Ureter (tissue), 1 donor: Measurements from ENCODE around the gene MARF1. TPM values are rescaled to one million over a fixed set of nuclear protein-coding genes. Genes with fewer than 3 reads are reported as not detected.
"Not testable (repeated sequence)": the region's sequence is repeated elsewhere in the genome, so short reads cannot be mapped to it uniquely, and the experiment has no call there.

Source experiments
- DNase-seq: peaks from one replicate; pipeline ENCODE4 v3.0.0-alpha.2; 2020; ENCODE audit warnings: low spot score
- total RNA-seq: library from RNA; stranded (reverse); gene quantifications from one replicate; pipeline ENCODE4 v1.2.4, GENCODE V29; 2023
- donor health status: DM: yes; HTN: yes; CAD: no.

Gene MARF1
- total RNA-seq, 1 donor from 2014 or later, result 98.3 TPM

DNA sequence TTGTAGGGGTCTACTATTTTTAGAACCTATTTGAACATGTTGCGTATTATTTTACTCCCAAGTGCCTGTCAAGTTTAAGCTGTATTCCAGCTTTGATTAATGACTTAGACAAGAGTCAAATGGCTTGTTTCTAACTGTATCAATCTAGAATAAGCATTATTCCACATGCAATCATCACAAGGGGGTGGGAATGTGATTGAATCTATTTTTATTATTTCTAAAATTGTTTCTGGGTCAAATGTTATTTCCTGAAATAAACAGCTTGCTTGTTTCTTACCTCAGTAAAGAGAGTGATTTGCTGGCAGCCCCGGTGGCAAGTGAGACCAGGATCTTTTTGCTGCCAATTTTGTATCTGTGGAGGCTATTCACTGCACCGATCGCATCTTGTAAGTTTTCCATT lies 21.5 kb downstream of the MARF1 start:
- no peak for DNase-seq

DNA sequence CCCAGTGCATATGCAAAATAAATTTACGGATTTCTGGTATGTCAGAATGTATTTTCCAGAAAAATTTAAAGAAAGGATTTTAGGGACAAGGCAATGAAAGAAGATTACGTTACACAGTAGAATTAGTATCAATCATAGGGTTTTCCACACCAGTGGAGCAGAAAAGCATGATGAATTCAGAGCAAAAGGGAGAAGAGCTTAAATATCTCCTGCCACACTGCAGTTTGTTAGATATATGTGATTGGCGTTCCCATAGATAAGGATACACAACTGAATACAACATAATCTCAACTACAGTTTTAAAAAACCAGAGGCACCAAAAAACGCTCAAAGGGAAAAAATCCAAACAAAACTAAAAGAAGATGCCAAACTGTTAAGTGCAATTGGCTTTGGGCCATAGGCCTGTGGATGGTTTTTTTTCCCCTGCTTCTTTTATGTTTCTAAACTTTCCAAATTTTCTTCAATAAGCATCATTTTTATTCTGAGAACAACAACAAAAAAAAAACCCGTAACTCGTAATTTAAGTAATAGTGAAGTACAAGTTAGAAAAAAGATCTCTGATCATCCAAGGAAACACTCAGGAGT lies 22.3 kb downstream of the MARF1 start:
- no peak for DNase-seq

DNA sequence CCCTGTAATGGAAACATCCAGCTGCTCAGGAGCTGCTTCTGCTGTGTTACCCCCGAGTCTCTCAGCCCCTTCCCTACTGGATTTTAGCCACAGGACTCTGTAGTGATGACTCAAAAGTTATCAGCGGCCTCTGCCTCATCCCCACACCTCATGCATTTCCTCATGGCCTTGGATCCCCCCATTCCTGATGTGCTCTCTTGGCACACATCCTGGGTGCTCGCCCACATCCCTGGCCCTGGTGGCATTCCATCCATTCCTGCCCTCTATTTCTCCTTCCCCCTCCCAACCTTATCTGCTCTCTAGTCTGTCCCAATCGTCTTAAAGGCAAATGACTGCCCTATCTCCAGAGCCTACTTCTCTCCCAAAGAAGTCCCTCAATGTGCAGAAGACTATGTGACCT lies 24.6 kb downstream of the MARF1 start:
- no peak for DNase-seq

DNA sequence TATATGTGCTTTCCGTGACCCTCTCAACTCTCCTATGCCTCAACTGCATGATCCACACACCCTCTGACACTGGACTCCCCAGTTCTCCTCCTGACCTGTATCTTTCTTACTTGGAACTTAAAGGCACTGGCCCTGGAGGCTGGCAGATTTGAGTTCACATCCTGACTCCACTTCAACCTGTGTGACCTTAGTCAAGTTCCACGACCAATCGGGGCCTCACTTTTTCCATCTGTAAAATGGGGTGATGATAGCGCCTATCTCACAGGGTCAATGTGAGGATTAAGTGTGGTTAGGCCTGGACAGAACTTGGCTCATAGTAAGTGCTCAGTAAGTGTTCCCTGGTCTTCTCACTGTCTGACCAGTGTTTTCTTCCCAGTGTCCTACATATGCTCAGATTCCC lies 25.1 kb downstream of the MARF1 start:
- DNase-seq, result no peak

DNA sequence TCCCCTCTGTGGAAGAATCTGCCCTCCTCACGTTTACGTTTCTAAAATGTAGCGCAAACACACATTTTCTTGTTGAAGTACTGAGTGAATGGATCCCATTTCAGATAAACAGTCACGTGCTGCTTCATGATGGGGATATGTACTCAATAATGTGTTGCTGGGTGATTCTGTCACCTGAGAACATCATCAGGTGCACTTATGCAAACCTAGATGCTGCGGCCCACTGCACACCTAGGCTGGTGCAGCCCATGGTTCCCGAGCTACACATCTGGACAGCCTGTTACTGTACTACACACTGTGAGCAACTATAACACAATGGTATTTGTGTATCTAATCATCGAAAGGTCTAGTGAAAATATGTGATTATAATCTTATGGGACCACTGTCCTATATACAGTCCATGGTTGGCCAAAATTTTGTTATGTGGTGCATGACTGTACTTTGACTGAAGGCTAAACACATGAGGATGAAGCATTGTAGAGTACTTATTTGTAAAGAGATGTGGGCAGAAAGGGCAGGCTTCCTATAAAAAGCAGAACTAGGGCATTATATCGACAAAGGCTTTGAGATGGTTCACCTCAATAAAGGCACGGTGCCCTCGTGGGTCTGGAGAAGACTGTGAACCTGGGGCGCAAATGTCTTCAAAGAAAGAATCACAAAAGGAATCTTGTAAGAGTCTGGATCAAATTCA lies 26.3 kb downstream of the MARF1 start:
- DNase-seq, result no peak

DNA sequence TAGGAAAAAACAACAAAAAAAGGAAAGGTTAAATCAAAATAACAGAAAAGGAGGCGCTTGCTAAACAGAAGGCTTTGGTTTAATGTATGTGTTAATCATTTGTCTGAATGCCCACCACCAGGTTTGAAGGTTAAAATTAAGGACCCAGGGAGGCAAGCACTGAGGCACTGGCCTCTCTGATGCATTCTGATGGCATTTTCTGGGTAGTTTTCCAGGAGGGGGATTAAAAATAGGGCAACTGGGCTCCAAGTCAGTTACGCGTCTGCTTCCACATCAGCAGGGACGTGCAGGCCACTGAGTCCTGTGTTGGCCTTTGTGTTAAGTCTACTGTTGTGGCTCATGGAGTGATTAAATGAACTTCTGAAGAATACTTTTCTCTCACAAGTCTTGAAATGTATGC lies 26.9 kb downstream of the MARF1 start:
- DNase-seq, result no peak

DNA sequence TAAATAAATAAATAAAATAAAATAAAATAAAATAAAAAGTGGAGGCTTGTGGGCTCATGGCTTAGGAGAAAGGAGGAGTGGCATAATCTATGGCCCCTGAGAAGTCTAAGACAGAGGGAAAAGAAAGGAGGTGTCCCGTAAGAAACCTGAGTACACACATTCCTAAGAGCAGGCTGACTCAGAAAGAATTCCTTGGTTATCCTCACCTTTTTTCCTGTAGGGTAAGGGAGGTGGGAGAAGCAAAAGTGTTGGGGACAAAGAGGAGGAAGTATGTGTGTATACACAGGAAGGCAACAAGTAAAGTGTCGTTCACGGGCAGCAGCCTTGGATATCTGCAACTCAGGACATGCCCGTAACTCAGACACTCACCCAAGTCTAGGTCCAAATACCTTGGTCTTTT lies 29.3 kb downstream of the MARF1 start:
- DNase-seq, result no peak

DNA sequence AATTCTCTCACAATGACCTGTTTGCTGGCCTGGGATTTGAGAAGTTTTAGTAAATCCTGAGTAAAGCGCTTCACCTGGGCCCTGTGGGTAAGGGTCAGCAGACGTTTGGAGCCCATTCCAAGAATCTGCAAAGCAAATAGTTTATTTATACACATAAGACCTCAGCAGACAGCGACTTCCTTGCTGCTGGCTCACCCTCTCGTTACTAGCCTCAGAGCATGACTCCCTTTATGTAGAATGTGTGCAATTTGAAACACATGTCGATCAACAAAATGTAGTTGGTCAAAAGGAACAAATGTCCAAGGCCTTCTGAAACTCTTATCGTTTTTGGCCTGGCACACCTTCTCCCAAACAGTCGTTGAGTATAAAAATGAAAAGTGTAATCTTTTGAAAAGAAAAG lies 31.3 kb downstream of the MARF1 start:
- DNase-seq, result no peak

DNA sequence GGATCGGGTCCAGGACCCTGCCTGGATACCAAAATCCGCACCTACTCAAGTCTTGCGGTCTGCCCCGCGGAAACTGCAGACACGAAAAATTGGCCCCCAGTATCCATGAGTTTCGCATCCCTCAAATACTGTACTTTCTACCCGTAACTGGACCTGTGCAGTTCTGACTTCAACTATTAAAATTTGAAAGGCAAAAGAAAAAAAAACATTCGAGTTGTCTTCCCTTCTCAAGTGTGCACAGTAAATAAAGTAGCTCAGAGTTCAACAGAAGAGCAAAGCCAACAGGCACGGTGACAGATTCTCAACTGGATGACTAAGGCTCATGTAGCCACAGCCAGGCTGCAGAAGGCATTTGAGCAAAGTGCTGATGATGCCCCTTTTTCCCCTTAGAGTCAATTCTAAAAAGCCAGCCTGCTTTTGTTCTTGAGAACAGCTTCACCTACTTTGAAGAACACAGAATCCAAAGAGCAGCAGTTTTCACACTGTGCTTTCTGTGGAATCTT lies 32.5 kb downstream of the MARF1 start:
- no peak for DNase-seq

DNA sequence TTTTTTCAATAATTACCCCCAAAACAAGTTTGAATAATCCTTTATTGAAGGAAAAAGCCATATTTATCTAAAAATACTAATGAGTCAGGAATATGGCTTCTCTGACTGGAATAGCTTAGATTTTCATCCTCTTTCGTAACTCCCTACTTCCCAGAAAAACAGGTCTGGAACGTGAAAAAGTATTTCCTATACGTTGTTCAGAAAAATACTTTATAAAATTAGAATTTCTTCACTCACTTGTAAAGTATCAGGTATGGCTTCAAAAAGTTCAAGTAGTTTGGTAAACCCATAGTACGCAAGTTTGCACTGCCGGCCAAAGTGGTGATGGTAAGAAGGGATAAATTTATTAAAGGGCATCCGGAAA lies 33.7 kb downstream of the MARF1 start:
- no peak for DNase-seq

DNA sequence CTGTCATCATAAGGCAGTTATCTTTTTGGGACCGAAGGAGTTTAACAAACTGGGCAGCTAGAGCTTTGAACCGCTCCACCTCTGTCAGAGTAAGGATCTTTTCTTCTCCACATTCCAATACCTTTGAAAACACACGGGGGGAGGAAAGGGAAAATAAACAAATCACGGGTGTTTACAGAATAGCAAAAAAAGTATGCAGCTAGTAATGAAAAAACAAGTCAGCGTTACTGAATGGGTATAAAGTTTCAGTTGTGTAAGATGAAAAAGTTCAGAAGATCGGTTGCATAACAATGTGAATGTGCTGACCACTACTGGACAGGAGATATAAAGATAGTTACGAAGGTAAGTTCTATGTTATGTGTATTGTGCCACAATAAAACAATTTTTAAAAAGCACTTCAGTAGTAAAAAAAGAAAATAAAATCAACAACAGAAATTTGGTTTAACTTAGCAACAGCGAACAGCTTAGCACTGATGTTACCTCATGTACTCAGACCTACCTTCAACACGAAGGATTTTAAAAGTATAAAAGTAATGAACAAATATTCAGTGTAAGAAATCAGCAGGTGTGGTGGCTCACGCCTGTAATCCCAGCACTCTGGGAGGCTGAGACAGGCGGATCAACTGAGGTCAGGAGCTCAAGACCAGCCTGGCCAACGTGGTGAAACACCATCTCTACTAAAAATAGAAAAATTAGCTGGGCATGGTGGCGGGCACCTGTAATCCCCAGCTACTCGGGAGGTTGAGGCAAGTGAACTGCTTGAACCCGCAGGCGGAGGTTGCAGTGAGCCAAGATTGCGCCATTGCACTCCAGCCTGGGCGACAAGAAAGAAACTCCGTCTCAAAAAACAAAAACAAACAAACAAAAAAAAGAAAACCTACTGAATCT lies 34.3 kb downstream of the MARF1 start:
- DNase-seq, result no peak

DNA sequence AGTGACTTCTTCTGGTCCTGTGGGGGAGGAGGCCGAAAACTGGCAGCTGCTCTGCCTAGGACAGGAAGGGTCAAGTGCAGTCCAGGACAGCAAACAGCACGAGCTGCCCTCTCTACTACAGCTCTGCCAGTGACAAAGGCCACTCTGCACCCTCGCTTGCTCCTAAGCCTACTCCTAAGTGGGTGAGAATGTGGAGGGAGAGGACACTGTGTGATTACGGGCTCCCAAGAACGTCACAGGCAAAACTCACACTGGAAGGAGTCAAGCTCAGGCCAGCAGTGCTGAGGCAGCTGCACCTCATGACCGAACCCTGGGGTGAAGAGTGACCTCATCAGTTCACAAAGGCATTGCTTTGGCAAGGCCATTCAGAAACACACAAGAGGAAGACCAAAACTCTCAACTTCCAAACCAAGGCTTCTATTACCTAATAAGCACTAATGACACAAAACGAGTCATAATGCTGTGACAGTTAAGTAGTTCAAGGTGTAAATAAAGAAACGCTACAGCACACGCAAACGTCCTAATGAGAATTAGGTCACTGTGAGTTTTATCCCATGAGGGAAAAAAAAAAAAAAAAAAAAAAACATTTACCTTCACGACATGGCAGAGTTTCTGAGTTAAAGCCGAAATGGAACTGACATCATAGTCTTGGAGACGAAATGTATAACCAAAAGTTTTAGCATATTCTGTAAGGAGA lies 35.1 kb downstream of the MARF1 start:
- no peak for DNase-seq

DNA sequence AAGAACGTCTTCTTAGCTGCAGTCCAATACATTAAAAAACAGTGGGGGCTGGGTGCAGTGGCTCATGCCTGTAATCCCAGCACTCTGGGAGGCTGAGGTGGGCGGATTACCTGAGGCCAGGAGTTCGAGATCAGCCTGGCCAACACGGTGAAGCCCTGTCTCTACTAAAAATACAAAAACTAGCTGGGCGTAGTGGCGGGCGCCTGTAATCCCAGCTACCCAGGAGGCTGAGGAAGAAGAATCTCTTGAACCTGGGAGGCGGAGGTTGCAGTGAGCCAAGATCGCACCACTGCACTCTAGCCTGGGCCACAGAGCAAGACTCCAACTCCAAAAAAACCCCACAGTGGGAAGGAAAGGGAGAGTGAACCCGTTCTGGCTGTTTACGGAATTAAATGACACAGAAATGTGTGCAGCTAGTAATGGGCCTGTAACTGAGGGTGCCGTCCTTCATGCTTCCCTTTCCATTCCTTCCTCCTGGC lies 35.7 kb downstream of the MARF1 start:
- DNase-seq, result not testable (repeated sequence)

DNA sequence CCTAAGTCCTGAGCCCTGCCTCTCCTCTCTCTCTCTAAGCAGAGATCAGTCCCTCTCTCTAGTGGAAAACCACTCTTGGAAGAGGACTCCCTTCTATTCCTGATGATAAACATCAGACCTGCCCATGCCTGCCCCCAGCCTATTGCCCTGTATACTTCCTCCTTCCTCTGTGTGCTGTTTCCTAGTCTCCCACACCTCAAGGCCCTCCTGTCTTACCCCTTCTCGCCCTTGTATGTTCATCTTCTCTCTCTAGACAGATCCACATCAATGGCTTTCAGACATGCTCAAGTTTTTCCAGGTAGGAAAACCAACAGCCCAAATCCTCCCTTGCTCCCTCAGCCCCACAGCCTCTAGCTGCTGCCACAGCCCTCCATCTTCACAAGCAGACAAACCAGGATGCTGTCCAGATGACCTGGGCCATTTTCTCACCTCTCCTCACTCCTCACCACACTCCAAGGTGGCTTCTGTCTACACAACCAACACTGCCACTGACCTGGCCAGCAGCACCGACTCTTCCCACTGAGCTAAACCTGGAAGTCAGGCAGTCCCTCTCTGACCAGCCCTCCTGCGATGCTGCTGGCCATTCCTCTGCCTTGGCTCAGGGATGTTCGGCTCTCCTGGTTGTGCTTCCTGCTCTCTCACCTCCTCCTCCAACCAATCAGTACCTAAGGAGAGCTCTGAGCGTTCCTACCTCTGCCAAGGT lies 36.3 kb downstream of the MARF1 start:
- DNase-seq, result no peak

DNA sequence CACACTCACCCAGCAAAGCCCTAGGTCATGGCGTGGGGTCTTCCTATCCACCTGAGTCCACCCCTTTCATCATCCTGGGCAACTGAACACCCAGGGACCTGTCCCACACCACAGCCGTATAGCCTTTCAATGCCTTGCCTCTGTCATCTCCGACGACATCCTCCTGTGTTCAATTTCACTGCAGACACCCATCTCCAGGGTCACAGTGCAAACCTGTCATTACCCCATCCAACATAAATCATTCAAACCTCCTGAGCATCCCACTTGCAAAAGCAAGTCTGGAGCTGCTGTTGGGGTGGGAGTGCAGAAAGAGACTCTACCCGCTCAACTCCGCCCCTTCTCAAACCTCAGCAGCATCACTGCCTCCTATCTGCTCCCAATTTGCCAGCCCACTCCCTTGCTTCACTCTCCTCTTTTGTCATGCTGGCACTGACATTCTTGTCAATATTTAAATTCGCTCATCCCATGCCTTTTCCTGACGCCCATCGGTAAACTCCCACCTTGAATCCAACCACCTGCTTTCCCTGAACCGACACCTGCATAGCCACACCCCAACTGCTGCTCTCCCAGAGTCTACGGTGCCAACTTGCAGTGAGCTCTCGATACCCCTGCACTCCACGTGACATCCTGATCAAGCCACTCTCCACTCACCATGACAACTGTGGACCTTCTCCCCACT lies 37.0 kb downstream of the MARF1 start:
- no peak for DNase-seq

DNA sequence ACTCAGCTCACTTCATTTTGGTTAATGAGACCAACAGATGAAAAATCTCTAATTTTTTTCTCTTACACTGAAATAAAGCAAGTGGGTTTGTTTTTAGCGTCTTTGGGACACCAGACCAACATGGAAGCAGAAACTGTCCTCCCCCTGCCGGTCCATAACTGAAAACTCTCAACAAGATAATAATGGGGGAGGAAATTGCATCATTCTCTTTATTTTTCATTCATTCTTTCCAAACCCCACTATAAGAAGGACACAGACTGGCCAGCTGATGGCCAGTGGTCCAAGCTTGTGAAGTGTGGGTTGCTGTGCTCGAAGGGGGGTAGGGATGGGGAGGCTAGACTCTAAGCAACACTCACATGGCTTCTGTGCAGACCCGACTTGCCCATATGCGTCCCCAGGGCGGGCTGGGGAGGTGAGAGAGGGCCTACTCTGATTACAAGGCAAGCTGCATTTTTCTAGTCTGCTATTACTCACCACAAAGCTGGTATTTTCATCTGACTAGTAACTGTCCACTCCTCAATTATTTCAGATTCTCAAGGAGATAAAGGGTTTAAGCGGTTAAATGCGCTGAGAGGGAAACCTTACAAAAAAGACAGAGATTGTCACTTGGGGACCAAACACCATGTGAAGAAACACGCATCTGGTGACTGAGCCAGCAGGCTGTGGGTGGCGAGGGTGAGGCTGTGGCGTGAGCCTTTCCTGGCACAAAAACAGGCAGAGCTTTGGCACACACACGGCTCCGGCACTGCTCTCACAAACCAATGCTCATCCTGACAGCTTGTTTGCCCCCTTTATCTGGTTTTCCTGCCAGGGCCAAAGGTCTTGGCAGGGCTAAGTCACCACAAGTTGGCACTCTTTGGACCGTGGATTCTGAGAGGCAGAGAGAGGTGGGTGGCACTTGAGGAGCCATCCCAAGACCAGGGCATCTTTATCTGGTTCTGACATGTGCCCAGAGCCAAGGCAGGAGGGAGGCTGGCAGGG lies 38.2 kb downstream of the MARF1 start:
- no peak for DNase-seq

DNA sequence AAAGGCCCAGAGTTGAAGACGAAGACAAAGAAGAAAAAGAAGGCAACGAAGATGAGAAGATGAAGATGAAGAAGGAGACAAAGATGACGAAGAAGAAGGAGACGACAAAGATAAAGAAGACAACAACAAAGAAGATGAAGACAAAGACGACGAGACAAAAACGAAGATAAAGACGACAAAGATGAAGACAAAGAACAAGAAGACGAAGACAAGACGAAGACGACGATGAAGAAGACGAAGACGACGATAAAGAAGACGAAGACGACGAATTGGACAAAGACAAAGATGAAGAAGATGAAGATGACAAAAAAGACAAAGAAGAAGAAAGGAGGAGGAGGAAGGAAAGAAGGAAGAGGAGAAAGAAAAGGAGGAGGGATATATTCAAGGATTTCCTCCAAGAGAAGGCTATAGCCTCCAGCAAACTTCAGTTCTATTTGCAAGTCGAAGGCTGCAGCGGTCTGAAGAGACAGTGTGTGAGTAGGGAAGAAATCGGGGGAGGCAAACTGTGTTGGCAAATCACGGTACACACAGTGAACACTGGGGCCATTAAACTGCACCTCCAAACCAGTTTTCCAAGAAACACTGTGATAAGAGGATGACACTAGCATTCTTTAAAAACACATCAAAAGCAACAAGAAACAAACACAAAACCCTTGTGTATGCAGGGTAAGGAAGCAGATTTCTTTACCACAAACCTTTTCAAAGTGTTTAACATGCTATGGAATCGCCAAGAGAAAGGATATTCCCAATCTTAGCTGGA lies 40.5 kb downstream of the MARF1 start:
- DNase-seq, result no peak

DNA sequence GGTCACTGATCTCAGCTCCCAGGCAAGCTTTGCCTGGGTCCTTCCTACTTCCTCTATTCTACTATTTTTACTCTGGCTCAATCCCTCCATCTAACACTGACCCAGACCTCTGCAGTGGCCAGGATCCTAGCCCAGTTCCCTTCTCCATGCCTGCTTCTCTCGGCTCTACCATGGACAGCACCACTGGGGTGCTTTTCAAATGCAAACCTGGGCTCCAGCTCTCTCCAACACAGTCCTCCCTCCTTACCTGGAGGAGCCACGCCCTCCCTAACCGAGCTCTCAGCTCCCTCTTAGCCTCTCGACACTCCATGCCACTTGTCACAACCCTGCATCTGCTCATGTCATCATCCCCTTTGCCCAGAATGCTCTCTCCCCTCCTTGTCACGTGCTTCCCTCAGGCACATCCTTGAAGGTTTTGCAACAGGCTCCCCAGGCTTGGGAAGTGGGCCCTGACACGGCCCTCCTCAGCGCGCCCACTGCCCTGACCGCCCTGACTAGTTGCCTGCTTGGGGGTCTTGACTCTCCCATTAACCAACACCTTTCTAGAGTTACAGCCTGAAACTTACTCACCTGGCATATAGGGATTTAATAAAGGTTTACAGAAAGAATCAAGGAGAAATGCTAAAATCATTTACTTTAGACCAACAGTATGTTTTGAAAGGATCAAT lies 41.6 kb downstream of the MARF1 start:
- DNase-seq, result no peak
